Dendritic cell treated with granulocyte-macrophage colony-stimulating factor and Interleukin-4, amounts not matched to agents 40 ng/mL and 50 ng/mL, for 4 days (primary cell): Measurements from ENCODE around the gene SLC4A1.

ENCODE experiments used
- H3K27ac Mint-ChIP-seq: one replicate; pipeline ENCODE4 v1.8.0; 2022; ENCODE audit warnings: mild to moderate bottlenecking, mixed read lengths
- H3K27me3 Mint-ChIP-seq: one replicate; pipeline ENCODE4 v1.8.0; 2022; ENCODE audit warnings: mild to moderate bottlenecking, mixed read lengths
- H3K36me3 Mint-ChIP-seq: one replicate; pipeline ENCODE4 v1.8.0; 2022; ENCODE audit warnings: low read depth, mixed read lengths
- H3K4me1 Mint-ChIP-seq: one replicate; pipeline ENCODE4 v1.8.0; 2022; ENCODE audit warnings: low read depth, mixed read lengths
- H3K4me3 Mint-ChIP-seq: one replicate; pipeline ENCODE4 v1.8.0; 2022; ENCODE audit warnings: mild to moderate bottlenecking, moderate library complexity, mixed read lengths
- H3K9me3 Mint-ChIP-seq: one replicate; pipeline ENCODE4 v1.8.0; 2022; ENCODE audit warnings: mixed read lengths
- intact Hi-C: fragments of 100-400 bp; cut with micrococcal nuclease; formaldehyde crosslinking; loops from one replicate; pipeline ENCODE4 v1.15.0; 2022

Gene SLC4A1

DNA sequence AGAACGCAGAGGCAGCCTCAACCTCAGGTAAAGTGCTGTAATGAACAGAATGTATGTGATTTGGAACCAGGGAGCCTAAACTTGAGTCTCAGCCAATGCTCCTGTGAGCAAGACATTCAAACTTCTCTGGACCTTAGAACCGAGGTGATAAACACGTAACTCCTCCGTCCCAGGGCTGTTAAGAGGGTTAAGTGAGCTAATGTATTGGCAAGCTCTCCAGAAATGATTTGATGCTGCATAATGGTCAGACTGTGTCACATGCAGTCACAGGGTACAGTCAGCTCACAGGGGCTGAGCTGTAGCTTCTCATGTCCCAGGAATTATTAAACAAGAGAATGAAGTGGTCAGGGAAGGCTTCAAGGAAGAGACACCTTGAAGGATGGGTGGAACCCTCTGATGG lies 10.0 kb upstream of the SLC4A1 start:
- no peaks in the 10 kb centered on the region for H3K9me3 Mint-ChIP-seq

DNA sequence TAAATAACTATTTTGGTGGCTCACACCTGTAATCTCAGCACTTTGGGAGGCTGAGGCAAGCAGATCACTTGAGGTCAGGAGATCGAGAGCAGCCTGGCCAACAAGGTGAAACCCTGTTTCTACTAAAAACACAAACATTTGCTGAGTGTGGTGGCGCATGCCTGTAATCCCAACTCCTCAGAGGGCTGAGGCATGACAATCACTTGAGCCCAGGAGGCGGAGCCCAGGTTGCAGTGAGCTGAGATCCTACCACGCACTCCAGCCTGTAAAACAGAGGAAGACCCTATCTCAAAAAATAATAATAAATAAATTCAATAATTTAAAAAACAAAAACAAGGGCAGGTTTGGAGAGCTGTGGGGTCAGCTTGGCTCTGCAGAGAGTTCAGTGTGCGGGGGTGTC lies 5.7 kb upstream of the SLC4A1 start:
- Mint-ChIP-seq H3K36me3 (no peaks in the 10 kb centered on the region), H3K9me3 (no peaks in the 10 kb centered on the region), H3K4me1 (peaks cover 24% of the 10 kb centered on the region), H3K27ac (no peak overlapping the region), H3K27me3 (peaks cover 36% of the 10 kb centered on the region), H3K4me3 (no peak overlapping the region)
- intact Hi-C loops, result loop anchor here (10.0 kb wide), 1 partner anchor 51 kb away; the partner anchor contains the start of gene SLC25A39

More for the DNA sequence above, 10.0 kb upstream of the SLC4A1 start:
- Mint-ChIP-seq H3K27ac (peak overlapping the region; percentile 86), H3K36me3 (no peaks in the 10 kb centered on the region), H3K4me1 (peaks cover 33% of the 10 kb centered on the region), H3K4me3 (no peak overlapping the region), H3K27me3 (peaks cover 24% of the 10 kb centered on the region)
- intact Hi-C loops, result loop anchor here (5.0 to 10.0 kb wide), 2 partner anchors 47 to 56 kb away; partner anchors contain the start of gene SLC25A39

GRCh38 chr17:44272954-44273353 lies 5.0 kb upstream of the SLC4A1 start:
- peak overlapping the region; percentile 32 for H3K27ac Mint-ChIP-seq
- no peaks in the 10 kb centered on the region for H3K9me3 Mint-ChIP-seq
- H3K4me1 Mint-ChIP-seq, result peaks cover 17% of the 10 kb centered on the region
- intact Hi-C loops, result loop anchor here (10.0 kb wide), 1 partner anchor 52 kb away; the partner anchor contains the start of gene SLC25A39
- no peaks in the 10 kb centered on the region for H3K36me3 Mint-ChIP-seq
- H3K27me3 Mint-ChIP-seq, result peaks cover 41% of the 10 kb centered on the region
- no peak overlapping the region for H3K4me3 Mint-ChIP-seq

GRCh38 chr17:44272321-44272951 lies 4.5 kb upstream of the SLC4A1 start:
- intact Hi-C loops, result loop anchor here (10.0 kb wide), 1 partner anchor 52 kb away; the partner anchor contains the start of gene SLC25A39
- H3K9me3 Mint-ChIP-seq, result no peaks in the 10 kb centered on the region

DNA sequence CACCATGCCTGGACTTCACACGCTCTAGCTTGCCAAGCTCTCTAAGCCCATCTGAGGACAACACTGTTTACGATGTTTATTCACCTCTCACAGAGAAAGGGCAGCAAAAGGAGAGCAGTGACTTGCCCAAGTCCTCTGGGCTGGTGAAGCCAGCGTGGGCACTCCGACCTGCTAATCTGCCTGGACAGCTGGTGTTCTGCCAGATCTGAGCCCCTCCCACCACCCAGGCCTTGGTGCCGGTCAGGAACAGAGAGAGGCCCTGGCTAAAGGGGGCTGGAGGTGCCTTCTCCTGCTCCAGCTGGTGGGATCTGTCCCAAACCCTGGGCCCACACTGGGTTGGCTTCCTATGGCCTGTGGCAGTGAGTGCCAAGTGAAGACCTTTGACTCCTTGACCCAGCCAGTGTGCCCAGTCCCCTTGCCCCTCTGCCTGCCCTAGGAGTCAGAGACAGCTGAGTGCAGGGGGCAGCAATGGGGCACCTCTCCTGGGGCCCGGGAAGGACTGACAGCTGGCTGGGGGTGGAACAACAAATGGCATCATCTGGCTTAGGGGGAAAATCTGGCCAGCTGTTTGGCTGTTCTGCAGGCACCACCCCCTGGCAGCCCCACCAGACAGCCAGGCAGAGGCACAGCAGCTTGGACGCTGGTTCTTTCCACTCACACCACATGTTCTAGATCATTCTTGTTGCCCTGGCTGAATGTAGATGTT lies 1.8 kb upstream of the SLC4A1 start:
- Mint-ChIP-seq H3K4me1 (peaks cover 17% of the 10 kb centered on the region), H3K4me3 (no peak overlapping the region), H3K9me3 (no peaks in the 10 kb centered on the region), H3K36me3 (no peaks in the 10 kb centered on the region), H3K27ac (no peak overlapping the region), H3K27me3 (peaks cover 28% of the 10 kb centered on the region)
- intact Hi-C loops, result loop anchor here (10.0 kb wide), 1 partner anchor 55 kb away; the partner anchor contains the start of gene SLC25A39

More at GRCh38 chr17:44272321-44272951, 4.5 kb upstream of the SLC4A1 start:
- no peak overlapping the region for H3K4me3 Mint-ChIP-seq
- H3K27me3 Mint-ChIP-seq, result peaks cover 41% of the 10 kb centered on the region
- peak overlapping the region; percentile 32 for H3K27ac Mint-ChIP-seq
- peaks cover 17% of the 10 kb centered on the region for H3K4me1 Mint-ChIP-seq
- no peaks in the 10 kb centered on the region for H3K36me3 Mint-ChIP-seq

DNA sequence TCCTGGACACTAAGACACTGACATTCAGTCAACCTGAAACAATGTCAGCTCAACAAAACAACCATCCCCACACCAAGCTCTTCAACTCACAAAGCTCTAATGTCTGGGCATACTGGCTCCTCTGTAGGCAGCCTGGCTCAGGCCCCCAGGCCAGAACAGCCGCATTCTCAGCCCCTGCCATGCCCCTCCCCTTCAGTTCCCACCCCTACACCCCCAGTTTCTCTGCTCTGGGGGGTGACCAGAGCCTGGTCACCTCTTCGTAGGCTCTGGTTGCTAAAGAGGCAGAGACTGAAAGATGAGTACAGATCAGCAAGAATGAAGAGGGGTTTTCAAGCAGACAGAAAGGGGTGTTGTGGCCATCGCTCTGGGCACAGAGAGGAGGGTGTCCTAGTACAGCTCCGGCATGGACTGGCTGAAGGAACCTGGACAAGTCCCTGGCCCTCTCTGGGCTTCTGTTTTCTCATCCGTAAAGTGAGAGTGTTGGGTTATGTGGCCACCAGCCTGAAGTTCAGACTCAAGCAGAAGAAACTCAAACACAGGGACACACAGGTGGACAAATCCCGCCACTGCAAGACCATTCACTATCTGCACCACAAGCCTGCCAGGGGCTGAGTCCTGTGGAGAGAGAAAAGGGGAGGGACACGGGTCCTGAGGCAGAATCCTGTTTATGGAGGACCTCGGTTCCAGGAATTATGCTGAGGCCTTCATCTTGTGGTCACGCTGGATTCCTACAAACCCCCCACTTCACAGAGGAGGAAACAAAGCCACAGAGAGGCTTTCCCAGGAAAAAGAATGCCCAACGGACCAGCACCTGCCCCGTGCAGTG lies 987 bp upstream of the SLC4A1 start:
- intact Hi-C loops, result no loop called here
- no peak overlapping the region for H3K27ac Mint-ChIP-seq

DNA sequence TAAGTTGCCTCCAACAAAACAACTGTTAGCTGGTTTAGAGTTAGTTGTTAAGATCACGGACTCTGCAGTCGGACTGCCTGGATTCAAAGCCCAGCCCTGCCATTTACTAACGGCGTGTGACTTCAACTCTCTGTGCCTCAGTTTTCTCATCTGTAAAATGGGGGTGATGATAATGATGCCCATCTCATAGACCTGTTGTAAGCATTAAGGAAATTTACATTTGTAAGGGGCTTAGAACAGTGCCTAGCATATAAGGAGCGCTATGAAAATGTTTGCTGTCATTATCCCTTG lies 825 bp downstream of the SLC4A1 start:
- H3K4me1 Mint-ChIP-seq, result peaks cover 5% of the 10 kb centered on the region
- intact Hi-C loops, result no loop called here

More for the DNA sequence above, 987 bp upstream of the SLC4A1 start:
- H3K4me3 Mint-ChIP-seq, result no peak overlapping the region
- H3K27me3 Mint-ChIP-seq, result peaks cover 24% of the 10 kb centered on the region
- no peaks in the 10 kb centered on the region for H3K36me3 Mint-ChIP-seq
- H3K9me3 Mint-ChIP-seq, result no peaks in the 10 kb centered on the region
- peaks cover 17% of the 10 kb centered on the region for H3K4me1 Mint-ChIP-seq

GRCh38 chr17:44266402-44267164 lies 1.4 kb downstream of the SLC4A1 start:
- no peaks in the 10 kb centered on the region for H3K9me3 Mint-ChIP-seq
- no peak overlapping the region for H3K27ac Mint-ChIP-seq
- intact Hi-C loops, result no loop called here
- H3K36me3 Mint-ChIP-seq, result no peaks in the 10 kb centered on the region
- no peak overlapping the region for H3K4me3 Mint-ChIP-seq
- H3K4me1 Mint-ChIP-seq, result no peaks in the 10 kb centered on the region
- H3K27me3 Mint-ChIP-seq, result peaks cover 19% of the 10 kb centered on the region

More for the DNA sequence above, 825 bp downstream of the SLC4A1 start:
- Mint-ChIP-seq H3K27me3 (peaks cover 23% of the 10 kb centered on the region), H3K27ac (no peak overlapping the region), H3K4me3 (no peak overlapping the region), H3K36me3 (no peaks in the 10 kb centered on the region), H3K9me3 (no peaks in the 10 kb centered on the region)

DNA sequence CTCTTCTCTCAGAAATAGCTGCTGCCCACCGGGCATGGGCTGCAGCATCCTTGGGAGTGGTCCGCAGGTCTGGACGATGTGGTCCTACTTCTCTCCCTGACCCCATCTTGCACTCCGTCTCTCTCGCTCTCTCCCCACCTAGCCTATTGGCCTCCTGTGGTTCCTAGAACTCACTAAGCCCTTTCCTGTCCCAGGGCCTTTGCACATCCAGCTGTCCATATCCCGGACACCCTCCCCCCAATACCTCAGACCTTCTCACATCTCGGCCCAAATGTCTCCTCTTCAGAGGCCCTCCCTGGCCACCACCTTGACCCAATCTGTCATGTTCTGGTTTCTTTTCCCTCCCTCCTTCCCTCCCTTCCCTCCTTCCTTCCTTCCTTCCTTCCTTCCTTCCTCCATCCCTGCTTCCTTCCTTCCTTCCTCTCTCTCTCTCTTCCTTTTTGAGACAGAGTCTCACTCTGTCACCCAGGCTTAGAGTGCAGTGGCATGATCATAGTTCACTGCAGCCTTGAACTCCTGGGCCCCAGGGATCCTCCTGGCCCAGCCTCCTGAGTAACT lies 4.5 kb downstream of the SLC4A1 start:
- H3K9me3 Mint-ChIP-seq, result no peaks in the 10 kb centered on the region
- peaks cover 9% of the 10 kb centered on the region for H3K27me3 Mint-ChIP-seq
- H3K4me1 Mint-ChIP-seq, result no peaks in the 10 kb centered on the region
- intact Hi-C loops, result no loop called here
- H3K27ac Mint-ChIP-seq, result no peak overlapping the region
- H3K36me3 Mint-ChIP-seq, result no peaks in the 10 kb centered on the region
- H3K4me3 Mint-ChIP-seq, result no peak overlapping the region

DNA sequence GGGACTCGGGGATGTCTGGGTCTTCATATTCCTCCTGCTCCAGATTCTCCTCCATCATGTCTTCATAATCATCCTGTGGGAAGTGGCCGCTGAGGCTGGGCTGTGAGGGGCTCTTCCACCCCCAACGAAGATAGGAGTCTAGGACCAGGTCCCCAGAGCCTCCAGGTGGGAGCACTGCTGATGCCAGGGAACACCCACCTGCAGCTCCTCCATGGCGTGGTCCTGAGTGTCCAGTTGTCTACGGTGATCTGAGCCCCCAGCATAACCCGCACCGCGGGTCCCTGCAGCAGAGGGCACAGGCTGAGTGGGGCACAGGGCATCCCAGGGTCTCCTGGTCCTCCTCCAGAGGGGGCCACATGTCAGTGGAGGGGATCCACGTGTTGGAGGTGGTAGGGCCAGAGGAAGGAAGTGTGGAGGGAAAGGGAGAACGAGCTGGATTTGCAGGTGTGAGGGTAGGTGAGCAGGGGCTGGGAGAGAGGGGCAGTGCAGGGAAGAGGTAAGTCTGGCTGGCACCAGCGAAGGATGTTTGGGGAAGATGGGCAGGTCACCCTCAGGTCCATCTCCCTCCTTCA lies 5.2 kb downstream of the SLC4A1 start:
- Mint-ChIP-seq H3K9me3 (no peaks in the 10 kb centered on the region), H3K4me1 (no peaks in the 10 kb centered on the region), H3K36me3 (no peaks in the 10 kb centered on the region), H3K27ac (no peak overlapping the region), H3K4me3 (no peak overlapping the region), H3K27me3 (peaks cover 9% of the 10 kb centered on the region)
- intact Hi-C loops, result no loop called here

DNA sequence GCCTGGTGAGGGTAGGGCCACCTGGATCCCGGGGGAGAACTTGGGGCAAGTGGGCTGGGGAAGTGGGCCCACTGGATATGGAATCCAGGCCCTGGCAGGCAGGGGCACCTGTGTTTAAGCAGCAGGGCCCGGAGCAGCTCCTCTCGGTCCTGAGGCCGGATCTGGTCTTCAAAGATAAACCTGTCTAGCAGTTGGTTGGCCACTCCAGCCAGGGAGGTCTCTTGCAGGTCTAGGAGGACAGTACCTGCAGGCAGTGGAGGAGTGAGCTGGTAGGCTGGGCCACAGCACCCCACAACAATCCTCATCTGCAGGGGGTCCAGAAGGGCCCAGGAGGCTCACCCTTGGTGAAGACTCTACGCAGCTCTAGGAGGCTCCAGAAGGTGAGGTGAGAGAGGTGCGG lies 7.6 kb downstream of the SLC4A1 start:
- H3K4me3 Mint-ChIP-seq, result no peak overlapping the region
- no peaks in the 10 kb centered on the region for H3K36me3 Mint-ChIP-seq
- intact Hi-C loops, result no loop called here
- H3K27me3 Mint-ChIP-seq, result peaks cover 16% of the 10 kb centered on the region
- H3K27ac Mint-ChIP-seq, result no peak overlapping the region
- no peaks in the 10 kb centered on the region for H3K4me1 Mint-ChIP-seq
- H3K9me3 Mint-ChIP-seq, result no peaks in the 10 kb centered on the region

DNA sequence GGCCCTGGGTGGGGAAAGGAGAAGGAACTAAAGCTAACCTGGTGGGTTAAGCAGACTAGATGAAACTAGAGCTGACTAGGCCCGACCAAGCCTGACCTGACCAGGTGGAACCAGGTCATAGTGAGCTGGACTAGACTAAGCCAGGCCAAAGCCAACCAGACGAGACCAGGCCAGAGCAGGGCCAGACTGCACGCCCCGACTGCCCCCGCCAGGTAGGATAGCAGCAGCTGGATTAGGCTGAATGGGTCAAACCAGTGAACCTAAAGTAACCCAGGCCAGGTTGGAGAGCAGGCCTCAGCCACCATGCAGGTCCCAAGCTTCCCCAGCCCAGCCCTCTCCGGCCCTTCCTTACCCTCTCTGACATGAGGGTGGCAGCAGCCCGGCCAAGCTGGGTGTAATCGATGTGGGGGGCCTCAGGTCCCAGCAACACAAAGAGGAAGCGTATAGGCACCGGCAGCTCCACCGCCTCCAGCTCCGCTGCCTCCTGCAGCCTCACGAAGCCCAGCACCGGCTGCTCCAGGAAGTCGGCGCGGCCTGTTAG lies 9.1 kb downstream of the SLC4A1 start:
- H3K27ac Mint-ChIP-seq, result no peak overlapping the region
- no peaks in the 10 kb centered on the region for H3K9me3 Mint-ChIP-seq
- peaks cover 19% of the 10 kb centered on the region for H3K27me3 Mint-ChIP-seq
- no peaks in the 10 kb centered on the region for H3K36me3 Mint-ChIP-seq
- H3K4me3 Mint-ChIP-seq, result no peak overlapping the region
- H3K4me1 Mint-ChIP-seq, result no peaks in the 10 kb centered on the region
- intact Hi-C loops, result no loop called here
